ENCODE data around the gene PTPRG.

DNA sequence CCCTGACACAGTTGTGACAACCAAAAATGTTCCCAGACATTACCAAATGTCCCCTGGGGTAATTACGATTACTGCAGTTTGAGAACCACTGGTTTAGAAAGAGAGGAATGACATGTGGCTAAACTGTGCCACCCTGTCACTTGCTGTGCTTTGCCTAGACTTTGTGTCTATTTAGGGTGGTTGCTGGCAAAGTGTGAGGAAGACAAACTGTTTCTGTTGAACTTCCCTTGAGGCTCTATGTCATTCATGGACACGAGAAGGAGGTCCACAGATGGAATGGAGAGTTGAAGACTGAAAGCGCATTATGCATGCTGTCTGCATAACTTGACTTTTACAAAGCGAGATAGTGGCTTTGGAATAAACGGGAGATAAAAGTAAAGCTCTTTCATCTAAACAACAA lies 495.3 kb downstream of the PTPRG start:
- TF ChIP-seq EZH2phosphoT487 (IDR thresholded peaks at IDR 0.05; ENCODE audit: insufficient read depth, low read depth) (no peak), EZH2 (IDR thresholded peaks at IDR 0.05; ENCODE audit: insufficient read depth, poor library complexity, severe bottlenecking) (no peak)

All from GM23248 (cell line).